Jurkat, Clone E6-1 (cell line): ENCODE results near the gene AP4B1.

ENCODE experiments used
- DNase-seq: peaks from one replicate; pipeline ENCODE4 v3.0.0-alpha.2; 2011; ENCODE audit warnings: low read depth, low spot score
- H3K4me3 ChIP-seq: 2 replicates; pipeline ENCODE4 v1.5.1; 2011; ENCODE audit warnings: mild to moderate bottlenecking, low read length, control low read depth, moderate library complexity

Gene AP4B1

DNA sequence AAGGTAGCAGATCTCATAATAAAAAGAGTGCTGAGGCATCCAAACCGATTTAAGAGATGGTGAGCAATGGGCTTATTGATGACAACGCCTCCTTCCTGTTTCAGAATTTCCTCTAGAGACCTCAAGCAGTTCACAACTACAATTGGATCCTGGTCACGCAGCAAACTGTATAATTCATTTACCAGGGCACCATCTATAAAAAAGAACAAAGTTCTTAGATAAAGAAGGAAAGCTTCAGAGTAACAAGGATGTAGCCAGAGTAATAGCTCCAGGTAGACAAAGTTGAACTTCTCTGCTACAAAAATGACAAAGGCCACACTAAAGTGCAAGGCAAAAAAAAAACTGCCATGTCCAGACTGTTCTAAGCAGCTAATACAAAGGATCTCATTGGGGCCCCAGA, 3.4 kb downstream of the AP4B1 start:
- DNase-seq = no peak
- H3K4me3 ChIP-seq = no peak overlapping the region

DNA sequence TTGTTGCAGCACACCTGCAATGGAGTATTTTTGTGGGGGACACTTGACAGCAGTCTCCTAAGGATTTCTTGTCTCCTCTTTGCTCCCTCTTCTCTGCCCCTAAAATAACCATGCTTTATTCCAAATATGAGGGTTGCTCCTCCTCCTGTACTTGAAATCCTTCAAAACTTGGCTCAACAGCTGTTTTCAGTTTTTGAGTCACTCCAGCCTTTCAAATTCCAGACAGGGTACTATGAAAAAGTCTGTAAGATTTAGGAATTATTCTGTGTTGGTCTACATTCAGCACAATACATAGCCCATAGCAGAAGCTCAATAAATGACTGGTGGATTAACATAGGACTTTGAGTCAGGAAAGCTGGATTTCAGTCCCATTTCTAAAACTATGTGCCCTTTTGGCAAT, 5.5 kb downstream of the AP4B1 start:
- DNase-seq = no peak
- H3K4me3 ChIP-seq = no peak overlapping the region

DNA sequence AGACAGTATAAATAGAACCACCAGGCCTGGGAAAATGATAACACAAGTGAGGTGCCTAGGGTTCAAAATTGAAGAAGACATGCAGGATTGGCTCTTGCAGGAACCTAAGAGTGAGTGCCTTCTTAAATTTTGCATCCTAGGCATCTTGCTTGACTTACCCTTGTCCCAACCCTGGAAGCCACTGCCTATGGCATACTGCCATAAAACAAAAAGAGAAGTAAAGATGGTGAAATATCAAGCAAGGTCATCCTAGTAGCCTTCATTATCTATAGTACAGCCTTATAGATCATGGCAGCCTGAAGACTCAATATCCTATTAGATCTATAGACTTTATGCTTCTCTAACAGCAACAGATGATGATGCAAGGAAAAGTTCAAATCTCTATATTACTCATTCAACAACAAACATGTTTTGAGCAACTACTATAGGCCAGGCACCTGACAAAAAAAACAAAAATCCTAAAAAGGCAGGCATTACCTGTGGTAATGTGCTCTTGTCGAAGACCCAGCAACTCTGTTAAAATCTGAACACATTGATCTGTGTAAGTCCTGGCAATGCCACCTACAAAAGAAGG, 6.3 kb downstream of the AP4B1 start:
- DNase-seq = no peak
- H3K4me3 ChIP-seq = no peak overlapping the region

GRCh38 chr1:113895961-113896360, 8.6 kb downstream of the AP4B1 start:
- no peak overlapping the region for H3K4me3 ChIP-seq
- no peak for DNase-seq

DNA sequence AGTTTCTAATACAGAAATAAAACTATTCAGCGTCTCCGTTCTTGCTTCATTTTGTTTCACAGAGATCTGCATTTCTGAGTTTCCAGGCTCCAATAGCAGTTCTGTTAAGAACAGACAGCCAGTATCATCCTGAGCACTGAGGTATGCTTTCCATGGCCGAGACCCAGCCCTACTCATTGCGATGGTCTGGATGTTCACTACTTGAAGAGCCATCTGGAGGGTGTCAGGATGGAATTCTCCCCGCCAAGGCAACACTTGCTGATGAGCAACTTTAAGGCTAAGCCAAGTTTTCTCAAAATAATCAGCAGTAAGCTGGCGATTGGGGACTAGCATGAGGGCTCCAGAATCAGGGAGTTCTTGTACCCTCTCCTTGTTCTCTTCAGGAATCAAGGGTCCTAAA, 9.5 kb downstream of the AP4B1 start:
- no peak for DNase-seq
- no peak overlapping the region for H3K4me3 ChIP-seq

GRCh38 chr1:113893267-113893666, 11.3 kb downstream of the AP4B1 start:
- H3K4me3 ChIP-seq = no peak overlapping the region
- no peak for DNase-seq

DNA sequence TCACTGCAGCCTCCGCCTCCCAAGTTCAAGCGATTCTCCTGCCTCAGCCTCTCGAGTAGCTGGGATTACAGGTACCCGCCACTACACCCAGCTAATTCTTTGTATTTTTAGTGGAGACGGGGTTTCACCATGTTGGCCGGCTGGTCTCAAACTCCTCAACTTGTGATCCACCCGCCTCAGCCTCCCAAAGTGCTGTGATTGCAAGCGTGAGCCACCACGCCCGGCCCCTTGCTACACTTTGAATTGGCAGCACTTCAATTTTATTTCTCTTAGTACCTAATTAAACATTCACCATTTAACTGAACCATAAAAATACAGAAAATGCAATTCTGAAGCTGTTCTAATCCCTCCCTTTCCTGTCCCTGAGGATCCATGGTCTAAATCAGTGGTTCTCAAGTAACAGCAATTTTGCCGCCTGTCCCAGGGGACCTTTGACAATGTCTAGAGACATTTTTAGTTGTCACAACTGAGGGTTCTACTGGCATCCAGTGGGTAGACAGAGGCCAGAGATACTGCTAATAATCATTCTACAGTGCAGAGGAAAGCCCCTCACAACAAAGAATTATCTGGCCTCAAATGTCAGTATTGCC, 12.9 kb downstream of the AP4B1 start:
- no peak for DNase-seq
- H3K4me3 ChIP-seq = no peak overlapping the region

GRCh38 chr1:113890816-113891215, 13.8 kb downstream of the AP4B1 start:
- no peak overlapping the region for H3K4me3 ChIP-seq
- DNase-seq = no peak

GRCh38 chr1:113887402-113888175, 17.0 kb downstream of the AP4B1 start, which contains the start of gene BCL2L15:
Gene BCL2L15, minus strand, starts transcription at chr1:113887581. Its CDS starts 206 bp downstream, at chr1:113887375.
- no peak for DNase-seq

GRCh38 chr1:113886417-113887401, 17.9 kb downstream of the AP4B1 start:
- no peak overlapping the region for H3K4me3 ChIP-seq
- DNase-seq = no peak

More at GRCh38 chr1:113887402-113888175, 17.0 kb downstream of the AP4B1 start, which contains the start of gene BCL2L15:
- H3K4me3 ChIP-seq = no peak within 1 kb of the TSS

DNA sequence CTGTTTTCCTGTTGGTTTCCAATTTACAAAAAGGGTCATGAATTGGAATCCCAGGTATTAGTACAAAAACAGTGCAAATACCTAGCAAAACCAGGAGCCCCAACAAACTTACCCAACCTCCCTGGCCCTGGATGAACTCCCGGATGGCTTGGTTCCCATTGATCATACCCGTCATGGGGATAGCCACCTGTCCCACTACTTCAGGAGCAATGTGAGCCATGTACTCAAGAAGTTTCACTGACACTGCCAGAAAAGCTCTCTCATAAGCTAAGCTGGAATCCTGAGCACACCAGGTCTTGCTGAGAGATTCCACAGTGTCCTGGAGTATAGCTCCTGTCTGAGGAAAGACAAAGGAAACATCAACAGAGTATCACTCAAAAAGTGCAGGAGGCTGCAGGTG, 22.9 kb downstream of the AP4B1 start:
- no peak for DNase-seq
- no peak overlapping the region for H3K4me3 ChIP-seq

DNA sequence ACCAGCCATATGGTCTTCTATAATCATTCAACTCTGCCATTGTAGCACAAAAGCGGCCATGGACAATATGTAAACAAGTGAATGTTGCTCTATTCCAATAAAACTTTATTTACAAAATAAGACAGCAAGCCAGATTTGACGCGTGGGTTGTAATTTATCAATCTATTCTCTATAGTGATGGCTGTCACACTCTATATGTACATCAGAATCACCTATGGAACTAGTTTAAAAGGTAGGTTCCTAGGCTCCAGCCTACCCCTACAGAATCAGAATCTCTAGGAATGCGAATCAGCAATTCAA, 24.9 kb downstream of the AP4B1 start:
- no peak overlapping the region for H3K4me3 ChIP-seq
- DNase-seq = no peak

- DNase-seq = no peak
Observed at GRCh38 chr1:113876176-113876575, 28.4 kb downstream of the AP4B1 start.

GRCh38 chr1:113875714-113876113, 28.9 kb downstream of the AP4B1 start:
- H3K4me3 ChIP-seq = no peak overlapping the region
- DNase-seq = no peak

More at GRCh38 chr1:113876176-113876575, 28.4 kb downstream of the AP4B1 start:
- H3K4me3 ChIP-seq = no peak overlapping the region

DNA sequence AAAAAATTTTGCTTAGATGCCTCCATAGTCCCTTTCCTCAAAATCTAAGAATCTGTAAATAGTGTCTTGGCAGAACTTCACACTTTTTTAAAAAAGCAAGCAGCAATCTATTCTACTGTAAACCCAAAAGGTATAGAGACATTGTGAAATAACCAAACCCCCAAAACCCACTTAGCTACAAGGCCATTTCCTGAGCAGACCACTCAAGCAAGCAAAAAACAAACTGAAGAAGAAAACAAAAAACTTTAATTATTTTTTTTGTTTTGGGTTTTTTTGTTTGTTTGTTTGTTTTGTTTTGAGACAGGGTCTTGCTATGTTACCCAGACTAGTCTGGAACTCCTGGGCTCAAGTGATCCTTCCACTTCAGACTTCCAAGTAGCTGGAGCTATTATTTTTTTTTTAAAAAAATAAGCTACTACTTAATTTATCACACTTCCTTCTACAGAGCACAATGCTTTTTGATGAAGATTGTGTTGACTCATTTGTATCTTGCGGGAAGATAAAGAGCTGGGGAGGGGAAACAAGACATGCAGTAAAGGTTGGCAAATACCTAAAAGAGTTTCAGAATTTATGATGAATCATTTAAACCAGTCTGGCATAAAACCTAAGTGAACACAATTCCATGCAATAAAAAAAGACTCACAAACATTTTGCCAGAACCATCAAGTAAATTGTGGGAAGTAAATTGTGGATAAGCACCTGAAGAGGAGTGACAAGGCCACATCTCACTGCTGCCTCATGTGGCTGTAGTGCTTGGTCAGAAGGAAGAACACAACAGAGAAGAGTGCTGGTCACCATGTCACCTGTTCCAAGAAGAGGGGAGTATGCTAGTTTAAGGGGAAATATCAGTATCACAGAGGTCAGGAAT, 30.4 kb downstream of the AP4B1 start:
- peak; percentile 28 for DNase-seq
- H3K4me3 ChIP-seq = no peak overlapping the region

- no peak overlapping the region; the same call in 1 of the 2 replicates for H3K4me3 ChIP-seq
Observed at GRCh38 chr1:113872219-113872935, 32.2 kb downstream of the AP4B1 start.

GRCh38 chr1:113871597-113872113, 32.9 kb downstream of the AP4B1 start, which contains the start of gene PTPN22:
Gene PTPN22, minus strand, starts transcription at chr1:113871712.
- H3K4me3 ChIP-seq = peak within 1 kb of the TSS; percentile 63
- DNase-seq = peak; percentile 95

More at GRCh38 chr1:113872219-113872935, 32.2 kb downstream of the AP4B1 start:
- peak; percentile 32 for DNase-seq
